Measurements from ENCODE around the gene FOXRED1. TPM values are rescaled to one million over a fixed set of nuclear protein-coding genes. Genes with fewer than 3 reads are reported as not detected.
"Not testable (repeated sequence)": the region's sequence is repeated elsewhere in the genome, so short reads cannot be mapped to it uniquely, and the experiment has no call there.

Gene FOXRED1
- total RNA-seq, 1 donor from 2014 or later = 12.5 TPM

DNA sequence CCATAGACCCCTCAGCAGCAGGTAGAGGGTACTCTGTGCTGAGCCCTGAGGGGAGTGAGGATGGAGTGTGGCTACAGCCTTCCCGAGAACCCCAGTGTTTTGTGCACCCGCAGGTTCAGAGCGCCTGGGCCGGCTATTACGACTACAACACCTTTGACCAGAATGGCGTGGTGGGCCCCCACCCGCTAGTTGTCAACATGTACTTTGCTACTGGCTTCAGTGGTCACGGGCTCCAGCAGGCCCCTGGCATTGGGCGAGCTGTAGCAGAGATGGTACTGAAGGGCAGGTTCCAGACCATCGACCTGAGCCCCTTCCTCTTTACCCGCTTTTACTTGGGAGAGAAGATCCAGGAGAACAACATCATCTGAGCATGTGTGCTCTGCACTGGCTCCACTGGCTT, 8.4 kb downstream of the FOXRED1 start:
- DNase-seq (ENCODE audit: low read depth, low spot score) = no peak

DNA sequence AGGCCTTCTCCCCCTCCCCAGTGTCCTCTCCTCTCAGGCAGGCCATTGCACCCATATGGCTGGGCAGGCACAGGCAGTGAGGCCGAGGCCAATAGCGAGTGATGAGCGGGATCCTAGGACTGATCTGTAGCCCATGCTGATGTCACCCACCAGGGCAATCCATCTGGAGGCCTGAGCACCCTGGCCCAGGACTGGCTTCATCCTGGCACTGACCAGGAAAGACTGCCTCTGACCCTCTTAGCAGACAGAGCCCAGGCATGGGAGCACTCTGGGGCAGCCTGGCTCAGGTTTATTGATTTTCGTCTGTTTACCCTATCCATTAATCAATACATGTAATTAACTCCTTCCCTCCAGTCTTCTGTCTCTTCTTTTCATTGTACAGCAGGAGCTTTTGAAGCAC, 8.8 kb downstream of the FOXRED1 start:
- DNase-seq (ENCODE audit: low read depth, low spot score) = no peak

DNA sequence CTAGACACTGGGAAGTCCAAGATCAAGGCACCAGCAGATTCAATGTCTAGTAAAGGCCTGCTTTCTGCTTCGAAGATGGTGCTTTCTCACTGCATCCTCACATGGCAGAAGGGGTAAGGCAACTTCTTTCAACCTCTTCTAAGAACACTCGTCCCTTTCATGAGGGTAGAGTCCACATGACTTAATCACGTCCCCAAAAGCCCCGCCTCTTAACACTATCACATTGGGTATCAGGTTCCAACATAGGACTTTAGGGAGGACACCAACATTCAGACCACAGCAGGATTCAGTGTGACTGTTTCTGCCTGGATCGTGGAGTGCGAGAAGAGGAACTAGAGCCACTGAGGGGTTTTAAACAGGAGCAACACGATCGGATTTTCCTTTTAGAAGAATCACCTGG, 10.2 kb downstream of the FOXRED1 start:
- DNase-seq (ENCODE audit: low read depth, low spot score) = no peak

DNA sequence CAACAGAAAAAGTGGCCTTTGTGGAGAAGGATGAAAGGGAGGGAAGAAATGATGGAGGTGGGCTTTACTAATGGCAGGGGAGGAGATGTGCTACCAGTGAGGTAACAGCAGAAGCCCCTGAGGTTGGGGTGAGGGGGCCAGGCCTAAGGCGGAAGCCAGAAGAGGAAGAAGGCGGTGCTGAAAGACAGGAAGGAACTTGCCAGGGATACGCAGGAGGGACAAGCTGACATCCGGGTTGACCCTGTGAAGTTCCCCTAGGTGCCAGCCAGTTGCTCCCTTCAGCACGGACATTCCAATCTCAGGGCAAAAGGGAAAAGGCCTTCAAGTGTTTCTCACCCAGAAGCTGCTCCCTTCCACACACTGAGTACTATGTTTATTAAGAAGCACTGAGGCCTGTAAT, 11.6 kb downstream of the FOXRED1 start:
- no peak for DNase-seq (ENCODE audit: low read depth, low spot score)

DNA sequence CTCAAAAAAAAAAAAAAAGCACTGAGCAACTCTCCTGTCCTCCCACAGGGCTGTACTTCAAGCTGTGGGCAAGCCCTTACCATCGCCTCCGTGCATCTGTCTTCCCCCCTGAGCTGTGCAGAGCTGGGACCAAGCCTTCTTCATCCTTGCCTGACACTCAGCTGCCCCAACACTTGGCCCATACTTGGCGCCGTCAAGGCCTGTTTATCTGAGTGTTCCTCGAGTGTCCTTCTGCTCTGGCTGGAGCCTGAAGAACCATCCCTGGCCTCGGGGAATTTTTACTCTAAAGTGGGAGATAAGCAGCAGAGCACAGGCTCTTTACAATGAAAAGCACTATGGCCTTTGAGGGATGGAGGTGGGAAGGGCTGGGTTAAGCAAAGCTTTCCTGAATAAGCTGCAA, 12.3 kb downstream of the FOXRED1 start:
- DNase-seq (ENCODE audit: low read depth, low spot score) = no peak

DNA sequence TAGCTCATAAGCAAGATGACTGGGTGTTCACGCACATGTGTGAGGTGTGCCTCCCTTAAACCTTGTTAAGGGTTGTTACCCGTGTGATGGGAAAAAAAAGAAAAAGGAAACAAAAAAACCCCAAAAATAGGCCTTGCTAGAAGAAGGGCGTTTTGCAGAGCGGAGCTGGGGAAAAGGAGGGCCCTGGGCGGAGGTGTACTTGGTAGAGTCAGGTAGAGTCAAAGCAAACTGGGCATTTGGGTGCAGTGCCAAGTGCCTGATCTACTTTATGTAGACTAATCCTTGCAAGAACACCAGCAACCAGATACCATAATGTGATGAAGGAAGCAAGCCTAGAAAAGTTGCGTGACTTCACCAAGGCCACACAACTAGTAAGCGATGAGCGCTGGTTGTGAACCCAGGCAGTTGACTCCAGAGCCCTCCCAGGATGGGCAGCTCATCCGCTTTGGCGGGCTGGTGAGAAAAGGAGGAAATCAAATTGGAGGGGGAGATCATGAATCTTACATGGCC, 12.8 kb downstream of the FOXRED1 start:
- no peak for DNase-seq (ENCODE audit: low read depth, low spot score)

DNA sequence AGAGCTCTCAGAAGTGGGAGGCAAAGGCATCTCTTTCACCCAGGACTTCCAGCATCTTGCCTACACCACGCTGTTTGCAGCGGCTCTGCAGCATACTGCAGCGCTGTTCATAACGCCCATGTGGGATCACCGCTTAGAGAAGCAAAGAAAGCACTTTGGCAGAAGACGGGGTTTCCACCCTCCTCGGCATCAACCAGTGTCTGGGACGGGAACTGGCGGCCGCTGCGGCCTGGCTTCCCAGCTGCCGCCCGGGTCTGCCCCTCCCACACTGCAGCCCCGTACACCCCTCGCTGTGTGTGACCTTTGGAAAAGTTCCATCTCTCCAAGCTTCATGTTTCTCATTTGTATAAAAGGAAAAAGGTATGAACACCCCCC, 13.4 kb downstream of the FOXRED1 start:
- no peak for DNase-seq (ENCODE audit: low read depth, low spot score)

DNA sequence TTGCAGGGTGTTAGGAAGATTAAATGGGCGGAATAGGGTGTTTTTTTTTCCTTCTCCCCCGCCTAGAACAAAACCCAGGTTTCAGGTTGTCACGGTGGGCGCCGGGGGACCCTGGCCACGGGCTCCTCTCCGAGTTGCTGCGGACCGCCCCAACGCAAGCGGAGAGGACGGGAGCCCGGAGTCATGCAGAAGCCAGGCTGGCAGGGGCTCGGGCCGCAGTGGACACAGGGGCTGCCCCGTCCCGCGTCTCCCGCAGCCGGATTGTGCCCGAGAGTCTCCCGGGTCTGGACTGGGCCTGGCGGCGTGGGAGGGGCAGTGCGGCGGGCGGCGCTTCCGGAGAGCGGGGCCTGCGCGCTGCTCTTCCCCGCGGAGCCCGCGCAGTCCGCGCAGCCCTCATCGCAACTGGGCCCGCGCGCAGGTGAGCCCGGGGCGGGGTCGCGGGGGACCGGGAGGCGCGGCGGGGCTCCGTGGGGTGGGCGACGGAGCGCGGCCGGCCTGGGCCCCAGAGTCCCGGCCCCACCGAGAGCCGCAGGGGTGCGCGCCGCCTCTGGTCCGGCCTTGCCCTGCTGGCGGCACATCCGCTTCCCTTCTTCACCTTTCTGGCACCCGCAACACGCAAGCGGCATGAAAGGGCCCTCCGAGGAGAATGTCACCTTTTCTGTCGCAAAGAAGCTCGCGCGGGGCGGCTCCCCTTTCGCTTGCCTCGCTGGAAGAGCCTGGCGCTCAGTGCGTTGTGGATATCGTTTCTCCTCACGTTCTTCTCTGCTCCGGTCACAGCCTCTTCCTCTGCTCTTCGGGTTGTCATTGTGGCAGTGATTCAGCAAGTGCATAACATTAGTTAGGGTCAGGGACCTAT, 14.0 kb downstream of the FOXRED1 start, which contains the start of gene TIRAP:
Gene TIRAP (plus strand): TSS at position 358 of the 856 bp plus-strand sequence. CDS start 7,802 bp downstream, outside the sequence.
- no peak for DNase-seq (ENCODE audit: low read depth, low spot score)

DNA sequence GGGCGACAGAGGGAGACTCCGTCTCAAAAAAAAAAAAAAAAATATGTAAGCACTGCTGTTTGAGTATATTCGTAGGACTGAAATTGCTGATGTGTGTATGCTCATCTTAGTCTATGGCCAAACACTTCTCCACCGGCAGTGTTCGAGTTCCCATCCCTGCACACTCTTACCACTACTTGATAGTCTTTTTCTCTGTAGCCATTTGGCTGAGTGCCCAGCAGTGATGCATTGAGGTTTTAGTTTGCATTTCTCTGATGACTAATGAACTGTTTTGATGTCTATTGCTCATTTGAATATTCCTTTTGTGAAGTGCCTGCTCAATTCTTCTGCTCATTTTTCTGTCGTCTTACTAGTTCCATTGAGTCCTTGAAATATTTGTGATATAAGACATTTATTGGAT, 15.9 kb downstream of the FOXRED1 start:
- peak; percentile 77 for DNase-seq (ENCODE audit: low read depth, low spot score)

DNA sequence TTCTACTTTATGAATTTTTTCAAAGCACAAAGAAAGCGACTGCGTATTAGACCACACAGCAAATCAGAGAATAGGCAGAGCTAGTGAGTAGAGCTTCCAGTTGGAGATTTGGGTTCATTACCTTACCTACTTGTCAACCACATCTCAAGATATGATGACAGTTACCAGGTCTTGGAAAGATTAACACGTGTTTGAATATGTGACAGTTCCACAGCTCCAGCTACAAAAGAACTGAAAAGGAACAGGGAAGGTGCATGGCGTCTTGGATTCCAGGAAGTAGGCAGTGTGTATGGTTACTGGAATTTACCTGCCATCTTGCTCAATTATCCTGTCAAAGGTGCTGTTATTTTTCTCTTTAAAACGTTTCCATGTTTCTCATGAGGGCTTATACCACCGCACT, 19.3 kb downstream of the FOXRED1 start:
- DNase-seq (ENCODE audit: low read depth, low spot score) = no peak

DNA sequence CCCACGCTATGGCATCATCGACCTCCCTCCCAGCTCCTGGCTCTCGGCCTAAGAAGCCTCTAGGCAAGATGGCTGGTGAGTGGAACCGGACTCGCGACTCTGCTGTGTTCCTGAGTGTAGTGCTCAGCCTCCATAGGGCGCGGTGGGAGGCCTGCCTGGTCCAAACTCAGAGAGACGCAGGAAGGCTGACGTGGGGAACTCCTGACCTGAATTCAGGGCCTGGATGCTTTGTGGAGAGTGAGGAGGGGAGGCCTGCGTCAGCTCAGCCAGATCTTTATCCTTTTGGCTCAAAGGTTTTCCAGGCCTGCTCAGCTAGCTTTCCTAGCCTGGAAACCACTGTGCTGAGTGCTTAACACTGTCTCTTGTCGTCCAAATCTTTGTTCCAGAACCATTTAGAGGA, 21.9 kb downstream of the FOXRED1 start:
- DNase-seq (ENCODE audit: low read depth, low spot score) = no peak

DNA sequence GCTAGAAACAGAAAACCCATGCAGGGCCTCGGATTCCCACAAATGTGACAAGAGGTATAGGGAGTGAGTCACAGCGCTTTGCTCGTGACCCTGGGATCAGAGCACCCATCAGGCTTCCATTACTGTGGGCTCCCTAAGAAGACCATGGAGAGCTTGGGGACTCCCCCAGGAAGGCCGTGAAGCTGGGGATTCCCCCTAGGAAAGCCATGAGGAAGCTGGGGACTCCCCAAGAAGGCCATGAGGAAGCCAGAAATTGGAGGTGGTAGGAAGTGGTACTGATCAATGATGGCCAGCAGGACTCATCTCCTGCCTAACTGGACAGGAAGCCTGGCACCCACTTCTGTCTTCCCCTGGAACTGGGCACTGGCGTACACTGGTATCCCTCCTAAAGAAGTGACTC, 24.8 kb downstream of the FOXRED1 start:
- no peak for DNase-seq (ENCODE audit: low read depth, low spot score)

DNA sequence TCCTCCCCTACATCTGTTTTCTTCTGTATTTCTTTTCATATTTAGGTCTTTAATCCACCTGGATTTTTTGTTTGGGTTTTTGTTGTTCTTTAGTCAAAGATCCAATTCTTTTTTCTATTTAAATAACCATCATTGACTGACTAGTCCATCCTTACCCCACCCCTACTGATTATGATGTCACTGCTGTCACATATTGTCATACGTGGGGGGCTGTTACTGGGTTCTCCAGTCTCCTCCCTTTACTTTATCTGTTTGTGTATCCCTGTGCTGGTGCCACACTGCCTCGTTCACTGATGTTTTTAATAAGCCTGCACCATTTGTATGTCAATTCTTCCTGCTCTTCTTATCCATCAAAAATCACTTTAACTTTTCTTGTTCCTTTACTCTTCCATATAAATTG, 28.1 kb downstream of the FOXRED1 start:
- DNase-seq (ENCODE audit: low read depth, low spot score) = no peak

DNA sequence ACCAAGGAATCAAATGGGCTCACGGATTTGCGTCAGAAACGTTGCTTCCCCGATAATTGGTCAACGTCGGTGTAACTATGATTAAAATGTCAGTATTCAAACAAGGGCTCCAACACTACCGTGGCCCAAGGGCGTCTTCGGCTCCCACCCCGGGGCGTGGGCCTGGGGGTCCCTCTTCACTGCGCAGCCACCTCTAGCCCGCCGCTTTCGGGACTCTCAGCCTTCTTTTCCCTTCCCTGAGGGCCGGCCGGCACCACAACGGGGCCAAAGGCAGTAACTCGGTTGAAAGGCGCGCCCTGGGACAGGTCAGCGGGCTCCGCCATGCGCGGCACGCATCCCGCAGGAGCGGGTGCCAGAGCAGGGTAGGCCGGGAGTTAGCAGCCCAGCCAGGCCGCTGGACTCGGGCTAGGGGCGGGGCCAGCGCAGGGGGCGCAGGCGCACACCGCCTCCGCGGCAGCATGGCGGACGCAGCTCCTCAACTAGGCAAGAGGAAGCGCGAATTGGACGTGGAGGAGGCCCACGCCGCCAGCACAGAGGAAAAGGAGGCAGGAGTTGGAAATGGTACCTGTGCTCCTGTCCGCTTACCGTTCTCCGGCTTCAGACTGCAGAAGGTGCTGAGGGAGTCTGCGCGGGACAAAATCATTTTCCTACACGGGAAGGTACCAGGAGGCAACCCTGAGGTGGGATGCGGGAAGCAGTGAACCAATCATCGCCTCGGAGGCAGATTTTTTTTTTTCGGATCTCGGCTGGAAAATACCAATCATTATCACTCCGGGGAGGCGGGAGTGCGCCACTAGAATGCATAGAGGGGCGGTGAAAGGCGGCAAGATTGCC, 34.9 kb downstream of the FOXRED1 start, which contains the start of gene DCPS:
Gene DCPS (plus strand): TSS at position 438 of the 834 bp plus-strand sequence. CDS start 21 bp downstream, at position 459.
- DNase-seq (ENCODE audit: low read depth, low spot score) = peak; percentile 67

DNA sequence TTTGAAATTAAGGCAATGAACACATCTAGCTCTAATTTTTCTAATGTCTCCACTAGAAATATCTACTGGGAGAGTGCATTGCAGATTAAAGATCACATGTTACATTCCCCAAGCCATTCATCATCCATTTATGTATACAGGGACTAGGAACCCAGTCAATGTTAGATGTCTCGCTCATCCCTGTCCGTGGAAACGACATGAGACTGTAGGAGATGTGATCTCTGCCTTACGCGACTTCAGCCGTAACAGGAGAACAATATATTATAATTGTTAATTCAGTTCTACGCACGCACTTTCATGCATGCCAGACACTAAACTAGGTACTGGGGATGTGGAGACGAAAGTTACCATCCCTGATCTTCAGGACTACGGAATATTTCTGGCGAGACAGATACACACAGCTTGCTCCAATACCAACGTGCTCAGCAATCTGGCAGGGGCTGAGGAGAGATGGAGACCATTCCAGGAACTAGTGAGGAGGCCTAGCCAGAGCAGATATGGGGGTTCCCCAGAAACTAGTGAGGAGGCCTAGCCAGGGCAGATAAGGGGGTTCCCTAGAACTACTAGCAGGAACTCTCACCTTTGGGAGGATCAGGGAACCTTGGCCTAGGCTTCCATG, 35.6 kb downstream of the FOXRED1 start:
- DNase-seq (ENCODE audit: low read depth, low spot score) = no peak

DNA sequence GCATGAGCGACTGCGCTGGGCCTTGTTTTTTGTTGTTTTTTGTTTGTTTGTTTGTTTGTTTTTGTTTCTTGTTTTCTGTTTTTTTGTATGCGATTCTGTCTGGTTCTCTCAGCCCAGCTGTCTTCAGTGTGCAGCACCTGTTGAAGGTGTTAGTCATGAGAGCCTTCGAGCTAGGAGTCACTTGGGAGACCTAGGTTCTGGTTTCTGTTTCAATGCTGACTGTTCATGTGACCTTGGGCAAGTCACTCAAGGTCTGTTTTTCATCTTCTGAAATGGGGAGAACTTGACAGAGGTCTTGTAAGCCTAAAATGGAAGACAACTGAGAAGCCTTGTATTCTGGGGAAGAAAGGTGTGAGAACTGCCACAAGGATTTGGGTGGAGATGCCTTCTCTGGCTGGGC, 36.7 kb downstream of the FOXRED1 start:
- DNase-seq (ENCODE audit: low read depth, low spot score) = no peak

DNA sequence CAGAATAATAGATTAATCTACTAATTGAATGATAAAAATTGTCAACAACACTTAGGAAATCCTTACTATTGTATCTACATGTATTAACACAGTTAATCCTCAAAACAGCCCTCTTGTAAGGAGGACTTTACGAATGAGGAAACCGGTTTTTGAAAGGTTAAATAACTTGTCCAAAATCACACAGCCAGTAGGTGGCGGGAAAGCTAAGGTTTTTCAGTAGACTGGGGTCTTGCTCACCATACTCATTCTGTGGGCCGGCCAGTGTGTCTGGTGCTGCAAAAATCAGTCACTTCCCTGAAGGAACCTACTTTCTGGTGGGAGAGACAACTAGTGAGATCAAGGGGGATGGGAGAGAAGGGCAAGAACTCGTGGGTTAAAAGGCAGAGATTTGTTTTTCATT, 38.8 kb downstream of the FOXRED1 start:
- DNase-seq (ENCODE audit: low read depth, low spot score) = no peak

DNA sequence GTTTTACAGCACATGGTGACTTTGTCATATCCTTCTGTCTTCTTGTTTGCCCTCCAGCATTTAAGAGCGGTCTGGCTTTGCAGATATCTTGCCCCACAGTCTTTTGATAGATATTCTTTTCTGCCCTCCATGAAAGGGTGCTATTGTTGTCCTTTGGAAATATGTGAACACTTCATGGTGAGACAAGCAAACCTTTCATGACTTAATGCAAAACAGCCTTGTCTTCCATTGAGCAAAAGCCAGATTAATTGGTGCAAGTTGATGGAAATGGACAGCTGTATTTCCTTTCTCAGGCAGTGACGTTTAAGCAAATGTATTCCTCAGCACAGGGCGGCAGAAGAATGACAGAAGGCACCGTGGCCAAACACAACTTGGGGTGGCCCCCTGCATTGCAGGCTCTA, 39.3 kb downstream of the FOXRED1 start:
- no peak for DNase-seq (ENCODE audit: low read depth, low spot score)

DNA sequence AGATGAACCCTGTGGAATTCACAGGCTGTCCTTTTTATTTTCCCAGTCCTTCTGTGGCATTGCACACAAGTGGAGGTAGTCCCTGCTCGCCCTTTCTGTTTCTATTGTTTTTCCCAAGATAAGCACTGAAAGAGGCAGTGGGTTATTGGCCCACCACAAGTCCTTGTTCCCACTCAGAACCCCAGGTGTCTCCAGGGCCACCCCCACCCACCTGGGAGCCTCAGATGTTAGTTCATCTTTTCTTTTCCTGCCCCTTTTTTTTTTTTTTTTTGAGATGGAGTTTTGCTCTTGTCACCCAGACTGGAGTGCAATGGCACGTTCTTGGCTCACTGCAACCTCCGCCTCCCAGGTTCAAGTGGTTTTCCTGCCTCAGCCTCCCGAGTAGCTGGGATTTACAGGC, 39.8 kb downstream of the FOXRED1 start:
- DNase-seq (ENCODE audit: low read depth, low spot score) = not testable (repeated sequence)

DNA sequence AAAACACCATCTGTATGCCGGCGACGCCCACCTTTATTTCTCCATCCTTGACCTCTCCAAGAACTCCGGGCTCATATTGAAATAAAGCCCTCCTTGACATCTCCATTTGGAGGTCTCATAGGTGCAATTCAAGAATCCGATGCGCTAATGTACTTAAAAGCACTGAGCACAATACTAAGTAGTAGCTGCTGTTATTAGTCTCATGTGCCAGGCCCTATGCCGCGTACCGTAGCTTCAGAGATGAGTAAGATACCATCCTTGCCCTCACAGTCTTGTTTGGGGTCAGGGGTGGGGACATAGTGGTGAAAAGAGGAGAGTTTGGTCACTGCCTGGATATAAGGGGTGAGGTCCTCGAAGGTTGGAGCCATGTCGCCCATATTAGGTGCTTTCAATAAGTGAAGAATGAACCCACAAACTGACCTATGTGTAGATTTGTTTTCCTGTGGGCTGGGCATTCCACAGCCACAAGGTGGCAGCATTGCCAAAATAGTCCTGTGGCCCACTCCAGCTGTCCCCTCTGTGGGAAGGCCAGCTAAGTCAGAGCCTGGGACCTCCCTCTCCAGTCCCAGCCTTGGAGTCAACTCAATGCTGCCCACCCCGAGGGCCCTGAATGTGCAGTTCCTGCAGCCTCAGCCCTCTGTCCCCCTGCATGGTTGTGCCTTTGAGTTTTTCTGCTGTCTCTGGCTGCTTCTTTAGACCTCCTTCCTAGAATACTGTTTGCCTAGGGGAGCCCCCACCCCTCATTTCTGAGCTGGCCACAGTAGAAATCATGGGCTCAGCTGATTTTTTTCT, 41.4 kb downstream of the FOXRED1 start:
- DNase-seq (ENCODE audit: low read depth, low spot score) = no peak

DNA sequence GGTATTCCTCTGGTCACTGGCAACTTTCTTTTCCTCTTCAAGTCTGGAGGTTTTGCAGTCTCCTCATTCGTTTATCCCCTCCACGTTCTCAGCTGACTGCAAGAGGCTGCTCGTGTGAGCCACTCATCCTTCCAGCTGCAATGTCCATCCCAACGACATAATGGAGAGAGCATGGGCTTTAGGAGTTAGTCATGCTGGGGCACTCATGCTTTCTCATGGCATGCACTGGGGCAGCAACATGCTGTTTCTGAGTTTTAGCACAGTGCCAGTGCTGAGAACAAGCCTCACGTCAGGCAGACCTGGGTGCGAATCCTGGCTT, 42.0 kb downstream of the FOXRED1 start:
- no peak for DNase-seq (ENCODE audit: low read depth, low spot score)

Data from pulmonary artery endothelial cell (primary cell).